Tibial artery (tissue), 4 donors: Measurements from ENCODE around the gene ARHGEF17.

Experiments used
- DNase-seq, 2 donors: peaks; one replicate each; pipeline ENCODE4 v3.0.0-alpha.2; 2019
- H3K27ac ChIP-seq, 2 donors: fragments of 200-600 bp; sonication (generic) in 1 of 2; 1 replicate in 1 of 2; 2 replicates in 1 of 2; pipeline ENCODE4 v1.5.1; 2018 to 2019; ENCODE audit warnings: mild to moderate bottlenecking in 1 of 2
- H3K27me3 ChIP-seq, 2 donors: fragments of 200-600 bp; sonication (generic) in 1 of 2; one replicate each; pipeline versions ENCODE4 v1.5.1 to v1.6.0; 2016 to 2019
- H3K36me3 ChIP-seq, 3 donors: fragments of 200-600 bp; sonication (generic) in 2 of 3; one replicate each; pipeline ENCODE4 v1.5.1; 2016 to 2019; ENCODE audit warnings: mild to moderate bottlenecking in 2 of 3
- H3K4me1 ChIP-seq, 4 donors: fragments of 200-600 bp; sonication (generic) in 2 of 4; 1 replicate in 3 of 4; 2 replicates in 1 of 4; pipeline ENCODE4 v1.5.1; 2016 to 2019
- H3K4me3 ChIP-seq, 2 donors: fragments of 200-600 bp; sonication (generic) in 1 of 2; 1 replicate in 1 of 2; 2 replicates in 1 of 2; pipeline ENCODE4 v1.5.1; 2018 to 2019; ENCODE audit warnings: mild to moderate bottlenecking in 2 of 2
- H3K9me3 ChIP-seq, 3 donors: fragments of 200-600 bp; sonication (generic) in 1 of 3; one replicate each; pipeline ENCODE4 v1.5.1; 2016 to 2019
- CTCF ChIP-seq, 2 experiments: fragments of 200-600 bp in 1 of 2; fragments of 450-650 bp in 1 of 2; IDR thresholded peaks; one replicate each; pipeline ENCODE4 v1.5.1; 2017 to 2019; ENCODE audit warnings: antibody characterized with exemption in 2 of 2, mild to moderate bottlenecking in 1 of 2, moderate library complexity in 1 of 2
- intact Hi-C: fragments of 100-400 bp; cut with DNase I; formaldehyde crosslinking; loops from one replicate; pipeline ENCODE4 v1.15.0; 2023; ENCODE audit warnings: low total_unique reads

ARHGEF17 gene

GRCh38 chr11:73297231-73297590 lies 10.9 kb upstream of the ARHGEF17 start:
- peaks cover 0 to 25% (median 15%) of the 10 kb centered on the region in 4 donors for H3K4me1 ChIP-seq
- DNase-seq, result no peak
- no peaks in the 10 kb centered on the region for H3K27me3 ChIP-seq
- no peak overlapping the region for H3K4me3 ChIP-seq
- intact Hi-C loops, result loop anchor here (5.0 to 10.0 kb wide), 2 partner anchors 40 to 368 kb away; no protein-coding TSS in a partner anchor
- no peaks in the 10 kb centered on the region for H3K9me3 ChIP-seq
- no peak overlapping the region for H3K27ac ChIP-seq
- no peak for TF ChIP-seq CTCF (IDR thresholded peaks at IDR 0.05)
- no peaks in the 10 kb centered on the region for H3K36me3 ChIP-seq

- no peaks in the 10 kb centered on the region for H3K9me3 ChIP-seq
- H3K27ac ChIP-seq, result no peak overlapping the region
- no peak for TF ChIP-seq CTCF (IDR thresholded peaks at IDR 0.05)
- intact Hi-C loops, result loop anchor here (5.0 to 10.0 kb wide), 2 partner anchors 40 to 367 kb away; no protein-coding TSS in a partner anchor
- H3K4me3 ChIP-seq, result no peak overlapping the region
- no peaks in the 10 kb centered on the region for H3K27me3 ChIP-seq
- DNase-seq, result peak in 1 of 2 donors; percentile 38
- H3K4me1 ChIP-seq, result peaks cover 0 to 25% (median 15%) of the 10 kb centered on the region in 4 donors
- no peaks in the 10 kb centered on the region for H3K36me3 ChIP-seq
Measured at GRCh38 chr11:73297702-73298101, 10.4 kb upstream of the ARHGEF17 start.

GRCh38 chr11:73298233-73298632 lies 9.8 kb upstream of the ARHGEF17 start:
- H3K27me3 ChIP-seq, result no peaks in the 10 kb centered on the region
- TF ChIP-seq CTCF (IDR thresholded peaks at IDR 0.05), result no peak
- H3K27ac ChIP-seq, result no peak overlapping the region
- H3K4me3 ChIP-seq, result no peak overlapping the region
- intact Hi-C loops, result loop anchor here (5.0 to 10.0 kb wide), 2 partner anchors 39 to 367 kb away; no protein-coding TSS in a partner anchor
- H3K36me3 ChIP-seq, result no peaks in the 10 kb centered on the region
- no peaks in the 10 kb centered on the region for H3K9me3 ChIP-seq
- DNase-seq, result no peak
- peaks cover 0 to 25% (median 15%) of the 10 kb centered on the region in 4 donors for H3K4me1 ChIP-seq

- H3K27ac ChIP-seq, result no peak overlapping the region
- no peak for DNase-seq
- no peaks in the 10 kb centered on the region for H3K36me3 ChIP-seq
- no peak for TF ChIP-seq CTCF (IDR thresholded peaks at IDR 0.05)
- H3K4me1 ChIP-seq, result peaks cover 0 to 25% (median 15%) of the 10 kb centered on the region in 4 donors
- H3K4me3 ChIP-seq, result no peak overlapping the region
- no peaks in the 10 kb centered on the region for H3K9me3 ChIP-seq
- H3K27me3 ChIP-seq, result no peaks in the 10 kb centered on the region
- intact Hi-C loops, result loop anchor here (5.0 to 10.0 kb wide), 2 partner anchors 38 to 365 kb away; no protein-coding TSS in a partner anchor
Measured at GRCh38 chr11:73299751-73300150, 8.3 kb upstream of the ARHGEF17 start.

- peaks cover 0 to 22% (median 16%) of the 10 kb centered on the region in 4 donors for H3K4me1 ChIP-seq
- H3K36me3 ChIP-seq, result peaks cover 0 to 11% (median 8%) of the 10 kb centered on the region in 3 donors
- H3K27me3 ChIP-seq, result no peaks in the 10 kb centered on the region
- no peak for DNase-seq
- H3K27ac ChIP-seq, result peak overlapping the region; percentile 97
- no peak overlapping the region for H3K4me3 ChIP-seq
- no peak for TF ChIP-seq CTCF (IDR thresholded peaks at IDR 0.05)
- no peaks in the 10 kb centered on the region for H3K9me3 ChIP-seq
- intact Hi-C loops, result loop anchor here (2.0 kb wide), 1 partner anchor 29 kb away; no protein-coding TSS in a partner anchor
Measured at GRCh38 chr11:73306069-73306841, 1.8 kb upstream of the ARHGEF17 start.
